ENCODE data around the gene ZYX. TPM values are rescaled to one million over a fixed set of nuclear protein-coding genes. Genes with fewer than 3 reads are reported as not detected.

Gene ZYX
- total RNA-seq, 1 donor from 2014 or later = 523 TPM

- Histone ChIP-seq H3K4me1 (ENCODE audit: insufficient read depth, low read length) (peaks cover 49% of the 10 kb centered on the region), H3K9ac (ENCODE audit: low read length) (peak overlapping the region; percentile 99), H3K79me2 (ENCODE audit: insufficient read depth, low read length) (peaks cover 96% of the 10 kb centered on the region), H3K27ac (ENCODE audit: low read depth, low read length) (peak overlapping the region; percentile 11), H3K9me3 (ENCODE audit: insufficient read depth, low read depth, low read length) (no peaks in the 10 kb centered on the region), H3K36me3 (ENCODE audit: insufficient read depth, low read length) (peaks cover 47% of the 10 kb centered on the region), H3K27me3 (ENCODE audit: insufficient read depth, low read length) (no peaks in the 10 kb centered on the region), H3K4me3 (ENCODE audit: insufficient read depth, low read depth, low read length) (peak overlapping the region; percentile 91), H3K4me2 (ENCODE audit: low read length) (peak overlapping the region; percentile 97), H2AFZ (ENCODE audit: low read depth, low read length) (no peak overlapping the region), H4K20me1 (ENCODE audit: insufficient read depth, low read length) (peaks cover 70% of the 10 kb centered on the region)
- no peaks in the 10 kb centered on the region for H3K9me3 Mint-ChIP-seq (ENCODE audit: unreplicated experiment)
- TF ChIP-seq EZH2 (IDR thresholded peaks at IDR 0.05; ENCODE audit: insufficient read depth, low read length) (no peak), CTCF (IDR thresholded peaks at IDR 0.05; ENCODE audit: insufficient read depth, low read depth, low read length) (no peak)
- H3K36me3 Mint-ChIP-seq (ENCODE audit: low read depth, unreplicated experiment) = peaks cover 8% of the 10 kb centered on the region
- no peak for FAIRE-seq
- H3K27ac Mint-ChIP-seq (ENCODE audit: unreplicated experiment) = no peak overlapping the region
- H3K4me1 Mint-ChIP-seq (ENCODE audit: low read depth, unreplicated experiment) = peaks cover 20% of the 10 kb centered on the region
- no peaks in the 10 kb centered on the region for H3K27me3 Mint-ChIP-seq (ENCODE audit: low read depth, unreplicated experiment)
- DNase-seq (ENCODE audit: low read depth) = no peak
- no peak overlapping the region for H3K4me3 Mint-ChIP-seq (ENCODE audit: unreplicated experiment)
Observed at GRCh38 chr7:143383642-143383957, 2.5 kb downstream of the ZYX start.

- H4K20me1 ChIP-seq (ENCODE audit: insufficient read depth, low read length) = peaks cover 75% of the 10 kb centered on the region
Observed at GRCh38 chr7:143384148-143384547, 3.0 kb downstream of the ZYX start.

More at GRCh38 chr7:143384148-143384547, 3.0 kb downstream of the ZYX start:
- H3K9ac ChIP-seq (ENCODE audit: low read length) = peak overlapping the region; percentile 99
- Mint-ChIP-seq H3K9me3 (ENCODE audit: unreplicated experiment) (no peaks in the 10 kb centered on the region), H3K4me1 (ENCODE audit: low read depth, unreplicated experiment) (peaks cover 17% of the 10 kb centered on the region), H3K4me3 (ENCODE audit: unreplicated experiment) (no peak overlapping the region), H3K27me3 (ENCODE audit: low read depth, unreplicated experiment) (no peaks in the 10 kb centered on the region), H3K27ac (ENCODE audit: unreplicated experiment) (no peak overlapping the region), H3K36me3 (ENCODE audit: low read depth, unreplicated experiment) (peaks cover 10% of the 10 kb centered on the region)
- FAIRE-seq (no peak), DNase-seq (ENCODE audit: low read depth) (peak; percentile 56)
- no peaks in the 10 kb centered on the region for H3K9me3 ChIP-seq (ENCODE audit: insufficient read depth, low read depth, low read length)
- no peak for TF ChIP-seq CTCF (IDR thresholded peaks at IDR 0.05; ENCODE audit: insufficient read depth, low read depth, low read length)
- peak overlapping the region; percentile 11 for H3K27ac ChIP-seq (ENCODE audit: low read depth, low read length)
- H3K4me3 ChIP-seq (ENCODE audit: insufficient read depth, low read depth, low read length) = peak overlapping the region; percentile 91
- H3K79me2 ChIP-seq (ENCODE audit: insufficient read depth, low read length) = peaks cover 96% of the 10 kb centered on the region
- peak overlapping the region; percentile 97 for H3K4me2 ChIP-seq (ENCODE audit: low read length)
- no peak overlapping the region for H2AFZ ChIP-seq (ENCODE audit: low read depth, low read length)
- peaks cover 52% of the 10 kb centered on the region for H3K36me3 ChIP-seq (ENCODE audit: insufficient read depth, low read length)
- H3K27me3 ChIP-seq (ENCODE audit: insufficient read depth, low read length) = no peaks in the 10 kb centered on the region
- peaks cover 48% of the 10 kb centered on the region for H3K4me1 ChIP-seq (ENCODE audit: insufficient read depth, low read length)

Data from astrocyte (in vitro differentiated cells and primary cell).